ENCODE results near the gene TAS1R2.

The TAS1R2 gene

DNA sequence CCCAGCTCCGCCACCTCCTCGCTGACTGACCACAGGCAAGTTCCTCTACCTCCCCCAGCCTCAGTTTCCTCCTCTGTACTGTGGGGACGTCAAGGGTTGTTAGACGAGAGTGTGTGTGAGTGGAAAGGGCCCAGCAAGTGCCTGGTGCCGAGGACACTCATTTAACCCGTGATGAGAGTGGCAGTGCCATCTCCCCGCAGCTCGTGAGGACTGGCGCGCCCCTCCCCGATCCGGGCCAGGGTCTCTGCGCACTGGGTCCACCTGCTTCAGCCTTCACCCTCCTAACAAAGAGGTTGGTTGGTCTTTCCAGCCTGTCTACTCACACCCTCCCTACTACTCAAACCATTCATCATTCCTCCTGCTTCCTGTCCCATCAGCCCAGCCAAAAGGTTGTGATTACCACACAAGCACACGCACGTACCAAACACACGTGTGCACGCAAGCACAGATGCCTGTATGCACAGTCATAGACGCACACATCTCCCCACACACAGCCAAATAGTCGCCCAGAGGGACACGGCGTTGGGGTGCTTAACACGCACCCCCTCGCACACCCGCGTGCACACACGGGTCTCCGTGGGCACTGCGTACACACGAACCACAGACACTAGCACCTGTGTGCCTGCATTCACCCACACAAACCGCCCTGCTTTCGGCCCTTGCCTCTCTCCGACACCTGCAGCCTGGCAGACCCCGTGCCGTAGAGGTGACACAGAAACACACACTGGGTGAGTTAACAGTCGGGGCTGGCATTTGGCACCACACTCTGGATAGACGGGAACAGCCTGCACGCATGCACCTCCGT lies 39.3 kb downstream of the TAS1R2 start:
- DNase-seq (ENCODE audit: low read depth): no peak

DNA sequence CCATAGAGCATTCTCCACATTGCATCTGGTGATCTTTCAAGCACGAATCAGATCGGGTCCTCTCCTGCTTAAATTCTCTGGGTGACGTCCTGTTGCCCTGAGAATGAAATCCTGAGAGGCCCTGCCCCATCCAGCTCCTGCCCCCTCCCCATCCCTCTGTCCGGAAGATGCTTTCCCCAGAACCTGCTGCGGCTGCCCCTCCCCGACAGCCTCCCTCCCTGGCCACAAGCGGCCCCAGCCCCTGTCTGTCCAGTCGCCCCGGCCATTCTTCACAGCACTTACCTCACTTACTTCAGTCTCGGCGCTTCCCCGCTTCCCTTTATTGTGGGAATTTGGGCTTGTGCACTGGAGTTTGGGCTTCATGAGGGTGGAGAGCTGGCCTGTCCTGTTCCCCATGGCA lies 40.3 kb downstream of the TAS1R2 start:
- DNase-seq (ENCODE audit: low read depth): no peak

DNA sequence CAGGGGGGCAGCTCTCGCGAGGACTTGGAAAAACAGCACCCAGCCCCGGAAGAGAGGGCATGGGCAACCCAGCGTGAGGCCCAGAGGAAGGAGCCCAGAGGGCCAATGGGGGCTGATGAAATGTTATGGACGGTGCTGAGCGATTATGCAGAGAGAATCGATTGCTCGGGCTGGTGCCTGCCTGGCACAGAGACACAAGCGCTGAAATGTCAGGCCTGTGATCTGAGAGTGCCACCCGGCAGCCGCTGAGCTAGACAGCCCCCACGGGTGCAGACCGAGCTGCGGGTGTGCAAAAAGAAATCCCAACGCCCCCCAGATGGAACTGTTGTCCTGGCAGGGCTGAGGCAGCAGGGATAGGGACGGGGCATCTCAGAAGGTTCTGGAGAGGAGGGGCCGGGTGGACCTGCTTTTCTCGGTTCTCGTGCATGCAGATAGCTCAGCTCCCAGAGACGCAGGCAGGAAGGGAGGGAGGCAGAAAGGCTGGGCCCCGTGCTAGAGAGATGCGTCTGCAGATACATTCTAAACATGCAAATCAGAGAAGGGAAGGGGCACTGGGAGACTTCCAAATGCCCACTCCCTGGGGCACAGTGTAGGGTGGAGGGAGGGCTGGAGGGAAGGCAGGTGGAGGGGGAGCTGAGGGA lies 41.5 kb downstream of the TAS1R2 start:
- DNase-seq (ENCODE audit: low read depth): no peak

DNA sequence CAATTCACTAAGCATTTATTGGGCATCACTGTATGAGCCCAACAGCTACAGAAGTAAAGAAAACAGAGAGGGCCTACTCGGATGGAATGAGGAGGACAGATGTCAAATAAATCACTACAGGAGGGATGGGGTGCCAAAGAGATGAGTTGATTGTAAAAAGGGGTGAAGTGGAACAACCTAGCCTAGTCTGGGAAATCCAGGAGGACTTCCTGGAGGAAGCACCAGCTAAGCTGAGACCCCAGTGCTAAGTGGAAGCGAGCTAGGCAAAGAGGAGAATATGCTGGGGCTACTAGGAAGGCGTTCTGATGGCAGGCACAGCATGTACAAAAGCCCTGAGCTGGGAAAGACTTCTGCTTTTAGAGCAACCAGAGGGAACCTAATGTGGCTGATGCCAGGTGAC lies 42.1 kb downstream of the TAS1R2 start:
- DNase-seq (ENCODE audit: low read depth): no peak

DNA sequence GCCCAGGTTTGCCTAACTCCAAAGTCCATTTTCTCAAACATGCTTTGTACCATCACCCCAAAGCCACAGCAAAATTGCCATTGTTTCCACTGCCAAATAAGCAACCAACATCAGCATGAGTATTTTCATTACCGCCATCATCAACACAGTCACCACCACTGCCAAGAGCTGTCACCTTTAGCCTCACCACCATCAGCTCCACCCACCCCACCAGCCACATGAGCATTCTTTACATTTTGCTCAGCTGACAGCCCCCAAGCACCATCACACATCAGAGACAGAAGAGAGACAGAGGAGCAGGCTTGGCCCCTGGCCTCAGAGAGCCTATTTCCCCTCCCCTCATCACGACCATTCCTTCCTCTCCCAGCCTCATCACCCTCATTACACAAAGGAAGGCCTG lies 42.7 kb downstream of the TAS1R2 start:
- DNase-seq (ENCODE audit: low read depth): no peak

DNA sequence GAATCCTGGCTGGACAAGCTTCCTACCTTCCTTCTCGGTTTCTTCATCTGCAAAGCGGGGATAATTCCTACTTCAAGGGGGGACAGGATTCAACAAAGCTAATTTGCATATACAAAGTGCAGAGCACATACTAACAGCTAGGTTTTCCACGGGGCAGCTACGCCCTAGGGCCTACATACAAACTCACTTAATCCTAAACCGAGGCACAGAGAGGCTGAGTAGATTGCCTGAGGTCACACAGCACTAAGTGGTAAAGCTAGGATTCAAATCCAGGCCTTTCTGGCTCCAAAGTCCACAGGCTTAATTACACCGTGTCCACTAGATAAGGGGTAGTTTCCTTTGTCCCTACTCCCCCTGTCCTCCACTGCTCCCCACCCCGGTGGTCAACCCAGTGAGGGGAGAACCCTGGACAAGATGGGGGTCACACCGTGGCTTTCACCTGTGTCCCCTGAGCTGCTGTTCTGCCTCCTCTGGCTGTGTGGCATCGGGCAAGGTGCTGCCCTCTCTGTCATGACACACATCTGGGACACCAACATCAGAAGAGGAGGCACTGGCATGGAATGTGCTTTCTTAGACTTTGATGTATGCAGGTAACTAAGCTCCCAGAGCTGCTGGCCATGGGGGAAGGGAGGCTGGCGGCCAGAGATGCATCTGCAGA lies 44.5 kb downstream of the TAS1R2 start:
- no peak for DNase-seq (ENCODE audit: low read depth)

DNA sequence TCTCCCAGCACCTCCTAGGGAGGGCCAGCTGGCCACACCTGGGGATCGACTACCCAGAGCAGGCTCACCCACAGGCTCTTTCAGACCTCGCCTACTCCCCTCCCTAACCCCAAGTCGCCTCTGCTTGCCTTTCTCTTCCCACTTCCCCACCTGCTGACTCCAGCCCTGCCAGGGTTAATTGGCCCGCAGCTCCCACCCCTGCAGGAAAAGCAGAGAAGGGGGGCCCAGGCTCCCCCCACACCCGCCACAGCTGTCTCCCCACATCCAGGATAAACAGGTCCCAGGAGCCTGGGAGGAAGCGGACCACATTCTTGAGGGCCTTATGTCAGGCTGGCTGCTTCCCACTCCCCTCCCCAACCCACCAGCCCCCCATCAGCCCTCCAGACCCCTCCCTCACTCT lies 45.0 kb downstream of the TAS1R2 start:
- DNase-seq (ENCODE audit: low read depth): no peak

DNA sequence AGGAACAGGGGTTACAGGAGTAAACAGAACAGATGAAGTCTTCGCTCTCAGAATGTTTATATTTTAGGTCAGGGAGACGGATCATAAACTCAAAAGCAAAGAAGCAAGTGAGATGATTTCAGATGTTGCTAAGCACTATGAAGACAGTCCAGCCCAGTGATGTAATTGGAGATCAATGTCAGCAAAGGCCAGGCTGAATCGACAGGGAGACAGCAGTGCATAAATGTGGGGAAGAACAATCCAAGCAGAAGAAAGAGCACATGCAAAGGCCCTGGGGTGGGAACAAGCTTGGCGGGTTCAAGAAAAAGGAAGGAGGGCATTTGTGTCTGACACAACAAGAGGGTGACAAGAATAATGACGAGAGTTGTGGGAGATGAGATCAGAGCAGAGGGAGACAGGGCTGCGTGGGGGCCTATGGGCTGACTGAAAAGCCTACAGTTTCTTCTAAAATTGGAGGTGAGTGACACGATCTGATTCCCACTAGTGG lies 47.0 kb downstream of the TAS1R2 start:
- DNase-seq (ENCODE audit: low read depth): no peak

DNA sequence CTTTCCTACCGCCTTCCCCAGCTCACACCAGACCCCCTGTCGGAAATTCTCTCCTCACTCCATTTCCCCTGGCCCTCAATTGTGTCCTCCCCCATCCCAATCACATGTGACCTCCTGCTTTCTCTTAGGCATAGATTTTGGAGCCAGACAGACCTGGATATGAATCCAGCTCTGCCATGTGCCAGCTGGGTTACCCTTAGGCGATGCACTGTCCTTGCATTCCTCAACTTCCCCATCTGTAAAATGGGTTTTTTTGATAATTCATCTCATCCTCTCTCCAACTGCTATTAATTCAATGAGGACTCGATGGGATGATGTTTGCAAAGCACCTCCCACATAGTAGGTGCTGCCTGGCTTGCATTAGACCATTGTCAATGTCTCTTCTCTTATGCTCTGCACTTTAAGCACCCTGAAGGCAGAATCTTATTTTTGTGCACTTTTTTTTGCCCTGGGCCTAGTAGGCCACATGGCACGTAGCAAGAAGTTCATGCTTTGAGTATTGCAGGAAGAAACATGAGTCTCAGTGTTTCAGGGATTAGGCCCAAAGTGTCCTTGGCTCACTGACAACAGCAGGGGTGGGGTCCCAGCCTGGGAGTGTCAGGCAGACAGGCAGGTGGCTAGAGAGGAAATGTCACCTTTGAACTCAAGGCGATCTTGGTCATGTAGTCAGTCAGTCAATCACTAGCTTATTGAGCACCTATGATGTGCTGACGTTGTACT lies 47.6 kb downstream of the TAS1R2 start:
- no peak for DNase-seq (ENCODE audit: low read depth)

DNA sequence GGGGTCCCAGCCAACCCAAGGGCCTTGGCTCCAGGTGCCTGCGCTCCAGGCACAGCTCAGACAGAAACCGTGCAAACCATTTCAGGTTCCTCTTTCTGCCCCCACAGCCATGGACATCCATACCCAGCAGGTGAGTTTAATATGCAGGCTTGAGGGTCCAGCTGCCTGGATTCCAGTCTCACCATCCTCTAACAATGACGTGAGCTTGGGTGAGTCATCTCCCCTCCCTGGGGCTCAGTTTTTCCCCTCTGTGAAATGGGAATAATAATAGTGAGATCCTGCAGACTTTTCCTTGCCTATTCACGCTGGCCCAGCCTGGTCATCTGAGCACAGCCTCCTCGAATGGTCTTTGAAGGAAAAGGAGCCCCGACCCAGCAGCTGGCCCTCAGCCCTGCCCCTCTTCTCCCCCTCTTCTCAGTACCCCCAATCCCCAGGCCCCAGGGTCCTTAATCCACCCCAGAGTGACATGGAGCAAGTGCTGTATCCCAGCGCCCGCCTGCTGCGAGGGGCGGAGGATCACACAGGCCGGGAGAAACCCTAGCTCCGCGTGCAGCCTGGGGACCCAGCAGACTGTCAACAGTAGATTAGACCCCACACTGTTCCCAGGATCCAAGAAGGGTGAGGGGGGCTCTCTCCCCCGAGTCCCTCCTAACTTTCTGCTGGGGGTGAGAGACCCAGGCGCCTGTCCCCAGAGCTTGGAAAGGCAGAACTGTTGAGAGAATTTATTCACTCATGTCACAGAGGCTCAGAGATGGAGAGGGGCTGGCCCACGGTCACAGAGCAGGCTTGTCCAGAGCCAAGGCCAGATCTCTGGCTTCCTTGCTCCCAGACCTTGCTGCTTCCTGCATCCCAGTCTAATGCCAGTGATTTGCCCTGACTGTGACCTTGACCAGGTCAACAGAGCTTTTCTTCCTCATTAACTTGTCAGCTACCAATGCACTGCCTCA lies 49.2 kb downstream of the TAS1R2 start:
- DNase-seq (ENCODE audit: low read depth): no peak

GRCh38 chr1:18808550-18808949 lies 50.9 kb downstream of the TAS1R2 start:
- DNase-seq (ENCODE audit: low read depth): no peak

DNA sequence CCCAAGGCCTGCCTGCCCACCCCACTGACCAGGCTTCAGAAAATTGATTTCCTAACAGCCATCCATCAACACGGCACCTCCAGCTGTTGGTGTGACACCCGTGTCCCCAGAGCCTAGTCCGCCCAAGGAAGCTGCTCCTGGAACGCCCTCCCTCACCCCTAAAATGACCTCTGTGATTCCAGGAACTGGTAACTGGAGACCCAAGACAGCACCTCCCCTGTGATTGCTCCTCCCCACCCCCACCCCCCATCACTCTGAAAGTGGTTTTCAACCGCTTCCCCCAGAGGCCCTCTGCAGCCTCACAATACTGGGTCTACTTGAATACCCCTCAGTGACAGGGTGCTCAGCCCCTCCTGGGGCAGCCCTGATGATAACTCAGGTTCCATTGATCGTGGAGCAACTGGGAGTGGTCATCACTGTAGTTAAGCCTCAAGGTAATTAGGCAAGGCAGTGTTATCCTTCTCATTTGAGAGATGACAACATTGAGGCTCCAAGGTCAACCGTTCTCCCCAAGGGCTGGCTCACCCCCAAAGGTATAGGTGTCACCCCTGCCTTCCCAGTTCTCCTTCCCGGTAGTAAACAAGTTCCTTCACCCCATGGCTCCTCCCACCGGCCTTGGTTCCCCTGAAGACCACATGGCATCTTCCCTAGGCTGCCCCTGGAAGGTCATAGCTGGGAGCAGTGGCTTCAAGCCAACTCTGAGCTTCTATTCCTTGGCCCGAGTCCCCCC lies 52.0 kb downstream of the TAS1R2 start:
- no peak for DNase-seq (ENCODE audit: low read depth)

DNA sequence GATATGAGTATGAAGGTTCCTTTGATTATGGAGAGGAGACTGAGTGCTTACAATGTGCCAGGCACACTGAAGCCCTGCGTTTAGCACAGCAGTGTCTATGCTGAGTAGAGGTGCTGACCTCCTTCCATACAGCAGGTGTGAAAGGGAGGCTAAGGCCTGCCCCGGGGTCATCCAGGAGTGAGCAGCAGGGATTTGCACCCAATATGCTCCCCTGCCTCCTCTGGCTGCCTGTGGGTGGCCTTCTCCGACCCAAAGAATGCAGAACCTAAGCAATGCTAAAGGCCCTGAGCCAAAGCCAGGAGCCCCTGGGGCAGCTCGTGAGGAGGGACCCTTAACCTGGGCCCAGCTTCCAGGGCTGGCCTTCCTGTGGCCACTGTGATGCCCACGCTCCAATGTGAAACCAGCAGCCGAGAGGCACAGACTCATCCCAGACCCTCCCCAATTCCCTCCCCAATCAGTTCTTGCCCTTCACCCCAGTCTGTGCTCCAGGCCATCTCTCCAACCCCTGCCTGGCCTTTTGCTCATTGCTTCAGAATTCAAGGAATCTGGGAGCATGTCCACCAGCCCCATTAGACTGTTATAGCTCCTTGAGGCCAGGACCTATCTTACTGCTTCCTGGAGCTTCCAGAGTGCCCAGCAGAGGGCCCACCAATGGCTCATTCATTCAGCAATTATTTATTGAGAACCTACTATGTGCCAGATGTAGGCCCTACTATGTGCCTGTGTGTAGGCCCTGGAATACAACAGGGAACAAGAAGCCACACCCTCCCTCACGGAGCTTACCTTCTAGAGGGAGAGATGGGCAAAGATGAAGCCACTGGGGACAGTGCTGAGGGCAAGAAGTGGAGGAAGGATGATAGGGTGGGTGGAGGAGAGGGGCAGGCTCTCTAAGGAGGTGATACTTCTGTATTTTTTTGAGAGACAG lies 53.3 kb downstream of the TAS1R2 start:
- DNase-seq (ENCODE audit: low read depth): no peak

GRCh38 chr1:18805150-18805879 lies 54.1 kb downstream of the TAS1R2 start:
- DNase-seq (ENCODE audit: low read depth): no peak

GRCh38 chr1:18803851-18804250 lies 55.6 kb downstream of the TAS1R2 start:
- no peak for DNase-seq (ENCODE audit: low read depth)

GRCh38 chr1:18803151-18803791 lies 56.2 kb downstream of the TAS1R2 start:
- DNase-seq (ENCODE audit: low read depth): no peak

GRCh38 chr1:18802231-18802630 lies 57.2 kb downstream of the TAS1R2 start:
- DNase-seq (ENCODE audit: low read depth): no peak

DNA sequence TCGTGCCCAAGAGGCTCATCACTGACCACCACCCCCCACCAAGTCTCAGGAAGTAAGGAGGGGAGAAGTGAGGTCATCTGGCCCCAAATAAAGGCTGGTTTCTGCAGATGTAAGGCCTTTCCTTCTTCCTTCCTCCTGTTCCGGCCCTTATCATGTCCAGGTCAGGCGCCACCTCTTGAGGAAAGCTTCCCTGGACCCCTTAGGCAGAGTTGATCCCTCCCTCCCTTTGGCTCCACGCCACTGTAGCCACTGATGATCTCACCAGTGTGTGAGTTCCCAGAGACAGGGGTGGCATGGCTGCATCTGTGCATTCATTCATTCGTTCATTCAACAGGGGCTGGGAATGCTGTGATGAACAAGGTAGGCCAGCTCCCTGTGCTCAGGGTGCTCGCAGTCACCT lies 59.2 kb downstream of the TAS1R2 start:
- no peak for DNase-seq (ENCODE audit: low read depth)

Data from stimulated activated CD8-positive, alpha-beta memory T cell treated with anti-CD3 and anti-CD28 coated beads, Interleukin-7, amount 100 ng/mL, for 24 hours (primary cell).